Trophoblast cell (in vitro differentiated cells and primary cell): ENCODE data around the gene SPTLC2.
A peak's percentile ranks its signal among the peaks of the same experiment; 100 is the strongest.
"Not testable (repeated sequence)": the region's sequence is repeated elsewhere in the genome, so short reads cannot be mapped to it uniquely, and the experiment has no call there.

Source experiments
- DNase-seq, 2 donors: peaks; one replicate each; pipeline ENCODE4 v3.0.0-alpha.2; 2016
- H2AFZ ChIP-seq: 2 replicates; pipeline ENCODE4 v1.6.1; 2013; ENCODE audit warnings: low read length, moderate library complexity, mild to moderate bottlenecking; ENCODE audit not compliant: insufficient read depth, poor library complexity
- H2AK5ac ChIP-seq: 2 replicates; pipeline ENCODE4 v1.6.1; 2013; ENCODE audit warnings: mild to moderate bottlenecking, low read length
- H2BK120ac ChIP-seq: 2 replicates; pipeline ENCODE4 v1.6.1; 2013; ENCODE audit warnings: low read length, mild to moderate bottlenecking, moderate library complexity; ENCODE audit not compliant: insufficient read depth, poor library complexity
- H2BK12ac ChIP-seq: 2 replicates; pipeline ENCODE4 v1.6.1; 2013; ENCODE audit warnings: mild to moderate bottlenecking, low read length, moderate library complexity
- H2BK5ac ChIP-seq: 2 replicates; pipeline ENCODE4 v1.6.1; 2013; ENCODE audit warnings: low read length, low read depth, moderate library complexity, mild to moderate bottlenecking; ENCODE audit not compliant: poor library complexity
- H3K14ac ChIP-seq: 2 replicates; pipeline ENCODE4 v1.6.1; 2013; ENCODE audit warnings: mild to moderate bottlenecking, low read length
- H3K18ac ChIP-seq: 2 replicates; pipeline ENCODE4 v1.6.1; 2013; ENCODE audit warnings: mild to moderate bottlenecking, low read length
- H3K23ac ChIP-seq: 2 replicates; pipeline ENCODE4 v1.6.1; 2013; ENCODE audit warnings: low read length
- H3K27ac ChIP-seq: 2 replicates; pipeline ENCODE4 v1.5.1; 2013; ENCODE audit warnings: low read depth, mild to moderate bottlenecking, inconsistent platforms, low read length, moderate library complexity
- H3K27me3 ChIP-seq: 2 replicates; pipeline ENCODE4 v1.6.1; 2013; ENCODE audit warnings: inconsistent platforms, mild to moderate bottlenecking, low read length, moderate library complexity; ENCODE audit not compliant: insufficient read depth
- H3K36me3 ChIP-seq, 2 experiments: 1 replicate in 1 of 2; 2 replicates in 1 of 2; pipeline ENCODE4 v1.6.1; 2013; ENCODE audit warnings: low read length in 2 of 2, mild to moderate bottlenecking in 2 of 2, moderate library complexity in 1 of 2; ENCODE audit not compliant: insufficient read depth in 2 of 2, control insufficient read depth in 1 of 2
- H3K4ac ChIP-seq: 2 replicates; pipeline ENCODE4 v1.6.1; 2013; ENCODE audit warnings: low read depth, mild to moderate bottlenecking, low read length, moderate library complexity
- H3K4me1 ChIP-seq, 2 experiments: 1 replicate in 1 of 2; 2 replicates in 1 of 2; pipeline ENCODE4 v1.6.1; 2013; ENCODE audit warnings: low read length in 2 of 2, mild to moderate bottlenecking in 2 of 2, moderate library complexity in 1 of 2; ENCODE audit not compliant: insufficient read depth in 2 of 2, control insufficient read depth in 1 of 2
- H3K4me2 ChIP-seq: 2 replicates; pipeline ENCODE4 v1.6.1; 2013; ENCODE audit warnings: inconsistent platforms, mild to moderate bottlenecking, low read length, moderate library complexity
- H3K4me3 ChIP-seq: 2 replicates; pipeline ENCODE4 v1.5.1; 2013; ENCODE audit warnings: mild to moderate bottlenecking, low read depth, low read length, inconsistent platforms
- H3K79me1 ChIP-seq: one replicate; pipeline ENCODE4 v1.6.1; 2013; ENCODE audit warnings: low read length
- H3K79me2 ChIP-seq: 2 replicates; pipeline ENCODE4 v1.6.1; 2013; ENCODE audit warnings: low read length, mild to moderate bottlenecking; ENCODE audit not compliant: control insufficient read depth, insufficient read depth, poor library complexity
- H3K9ac ChIP-seq: 2 replicates; pipeline ENCODE4 v1.6.1; 2013; ENCODE audit warnings: mild to moderate bottlenecking, low read length
- H3K9me3 ChIP-seq: 2 replicates; pipeline ENCODE4 v1.6.1; 2013; ENCODE audit warnings: low read depth, mild to moderate bottlenecking, control low read depth, inconsistent platforms, low read length; ENCODE audit not compliant: insufficient read depth
- H4K12ac ChIP-seq: 2 replicates; pipeline ENCODE4 v1.6.1; 2013; ENCODE audit warnings: low read depth, mild to moderate bottlenecking, low read length, moderate library complexity
- H4K8ac ChIP-seq: 2 replicates; pipeline ENCODE4 v1.6.1; 2013; ENCODE audit warnings: low read depth, mild to moderate bottlenecking, low read length, moderate library complexity
- H4K91ac ChIP-seq: one replicate; pipeline ENCODE4 v1.6.1; 2013; ENCODE audit warnings: low read depth, mild to moderate bottlenecking, low read length, moderate library complexity
- WGBS: extraction: QIAGEN DNeasy Blood & Tissue Kit; methylation state at CpG from one replicate; pipeline ENCODE4 v1.1.7; 2013; ENCODE audit warnings: missing lambda C conversion rate; ENCODE audit not compliant: insufficient read length, insufficient coverage; ENCODE audit errors: extremely low coverage; 5-methylcytosine and 5-hydroxymethylcytosine counted together

SPTLC2 gene

DNA sequence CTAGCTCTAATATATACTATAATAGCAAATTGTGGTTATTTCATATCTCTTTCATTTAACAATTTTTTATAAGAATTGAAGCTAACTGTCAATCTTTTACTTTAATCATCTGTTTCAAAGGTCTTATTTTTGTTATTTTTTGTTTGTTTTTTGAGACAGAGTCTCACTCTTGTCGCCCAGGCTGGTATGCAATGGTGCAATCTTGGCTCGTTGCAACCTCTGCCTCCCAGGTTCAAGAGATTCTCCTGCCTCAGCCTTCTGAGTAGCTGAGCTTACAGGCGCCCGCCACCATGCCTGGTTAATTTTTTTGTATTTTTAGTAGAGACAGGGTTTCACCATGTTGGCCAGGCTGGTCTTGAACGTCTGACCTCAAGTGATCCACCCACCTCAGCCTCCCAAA is 87.7 kb downstream of the SPTLC2 start:
- H2BK120ac ChIP-seq, H3K4me1 ChIP-seq, H3K4me2 ChIP-seq, H3K27me3 ChIP-seq, H3K23ac ChIP-seq, H2BK12ac ChIP-seq, H2AFZ ChIP-seq, H2BK5ac ChIP-seq, H4K12ac ChIP-seq, H3K18ac ChIP-seq, H3K9ac ChIP-seq, H4K8ac ChIP-seq, H3K4ac ChIP-seq, H3K36me3 ChIP-seq, H3K4me3 ChIP-seq, H3K79me2 ChIP-seq, H3K79me1 ChIP-seq, H3K14ac ChIP-seq, H4K91ac ChIP-seq, H3K27ac ChIP-seq, H3K9me3 ChIP-seq, H2AK5ac ChIP-seq: not testable (repeated sequence)
- WGBS: no CpG with 5 or more reads among the region's 5 CpGs
- peak; percentile 67 to 69 for DNase-seq

DNA sequence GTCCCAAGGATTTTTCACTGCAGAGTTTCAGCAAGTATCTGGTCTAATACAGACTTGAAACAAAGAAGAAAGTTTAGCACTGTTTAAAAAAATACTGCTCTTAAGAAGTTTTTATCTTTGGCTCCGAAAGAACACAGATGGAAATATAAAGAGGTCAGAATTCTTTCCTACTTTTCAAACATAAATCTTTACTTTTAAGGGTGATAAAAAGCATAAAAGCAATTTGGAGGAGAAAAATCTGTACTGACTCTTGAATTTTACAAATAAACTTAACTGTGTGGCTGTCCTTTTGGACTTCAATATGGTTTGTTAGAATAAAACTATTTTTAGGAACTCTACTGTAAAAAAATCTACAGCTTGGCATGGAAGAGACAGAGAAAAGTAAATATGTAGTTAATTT is 90.2 kb downstream of the SPTLC2 start:
- peaks cover 2 to 3% of the 10 kb centered on the region in 2 experiments for H3K36me3 ChIP-seq
- H4K91ac ChIP-seq: no peak overlapping the region
- H3K4me2 ChIP-seq: no peak overlapping the region
- H3K14ac ChIP-seq: no peak overlapping the region
- no peak overlapping the region for H3K23ac ChIP-seq
- H4K12ac ChIP-seq: no peak overlapping the region
- peaks cover 0 to 2% of the 10 kb centered on the region in 2 experiments for H3K4me1 ChIP-seq
- no peak overlapping the region for H2BK120ac ChIP-seq
- H2AK5ac ChIP-seq: no peak overlapping the region
- WGBS: no CpG with 5 or more reads among the region's 1 CpG
- H2BK5ac ChIP-seq: no peak overlapping the region
- H3K27me3 ChIP-seq: no peaks in the 10 kb centered on the region
- no peak for DNase-seq
- no peak overlapping the region for H3K27ac ChIP-seq
- no peak overlapping the region for H2BK12ac ChIP-seq
- H3K4ac ChIP-seq: no peak overlapping the region
- no peaks in the 10 kb centered on the region for H3K9me3 ChIP-seq
- no peaks in the 10 kb centered on the region for H3K79me2 ChIP-seq
- H3K79me1 ChIP-seq: no peaks in the 10 kb centered on the region
- H3K18ac ChIP-seq: no peak overlapping the region
- no peak overlapping the region for H3K4me3 ChIP-seq
- no peak overlapping the region for H3K9ac ChIP-seq
- H4K8ac ChIP-seq: no peak overlapping the region
- no peak overlapping the region for H2AFZ ChIP-seq

DNA sequence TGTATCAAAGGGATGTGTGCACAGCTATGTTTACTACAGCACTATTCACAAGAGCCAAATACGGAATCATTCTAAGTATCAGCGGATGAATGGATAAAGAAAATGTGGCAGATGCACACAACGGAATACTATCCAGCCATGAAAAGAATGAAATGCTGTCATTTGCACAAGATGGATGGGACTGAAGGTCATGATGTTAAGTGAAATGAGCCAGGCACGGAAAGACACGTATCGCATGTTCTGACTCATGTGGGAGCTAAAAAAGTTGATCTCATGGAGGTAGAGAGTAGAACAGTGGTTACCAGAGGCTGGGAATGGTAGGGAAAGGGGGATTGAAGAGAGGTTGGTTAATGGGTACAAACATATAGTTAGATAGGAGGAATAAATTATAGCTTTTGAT is 91.9 kb downstream of the SPTLC2 start:
- no CpG with 5 or more reads among the region's 6 CpGs for WGBS

DNA sequence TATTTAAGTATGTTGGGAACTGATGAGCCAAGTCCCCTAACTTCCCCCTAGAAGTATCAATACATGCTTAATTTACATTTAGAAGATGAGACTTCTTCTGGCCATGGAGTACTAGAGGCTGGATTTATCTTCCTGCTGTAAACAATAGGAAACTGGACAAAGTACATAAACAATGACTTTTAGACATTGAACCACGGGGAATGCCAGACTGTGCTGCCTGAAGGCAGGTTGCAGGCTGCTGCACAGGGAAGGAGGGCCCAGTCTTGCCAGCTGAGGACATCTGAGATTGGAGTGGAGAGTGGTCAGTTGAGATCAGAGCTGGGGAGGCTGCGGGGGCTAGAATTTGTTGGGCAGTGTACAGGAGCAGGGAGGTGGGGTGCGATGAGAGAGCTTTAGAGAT is 93.3 kb downstream of the SPTLC2 start:
- Histone ChIP-seq H3K23ac (no peak overlapping the region), H3K27ac (no peak overlapping the region), H2BK12ac (no peak overlapping the region), H4K12ac (no peak overlapping the region), H2BK120ac (no peak overlapping the region), H3K4me3 (no peak overlapping the region), H3K27me3 (no peaks in the 10 kb centered on the region), H3K14ac (no peak overlapping the region), H3K9ac (no peak overlapping the region), H4K8ac (no peak overlapping the region), H3K79me1 (no peaks in the 10 kb centered on the region), H2AFZ (no peak overlapping the region), H2AK5ac (no peak overlapping the region), H3K79me2 (no peaks in the 10 kb centered on the region), H3K4me2 (no peak overlapping the region), H3K36me3 (peaks cover 4 to 11% of the 10 kb centered on the region in 2 experiments), H2BK5ac (no peak overlapping the region), H3K4ac (no peak overlapping the region), H3K18ac (no peak overlapping the region), H3K4me1 (peaks cover 0 to 5% of the 10 kb centered on the region in 2 experiments), H4K91ac (no peak overlapping the region), H3K9me3 (no peaks in the 10 kb centered on the region)
- DNase-seq: no peak
- WGBS: no CpG with 5 or more reads among the region's 3 CpGs

More for the DNA sequence above, 91.9 kb downstream of the SPTLC2 start:
- Histone ChIP-seq H3K36me3 (peaks cover 2 to 4% of the 10 kb centered on the region in 2 experiments), H2AFZ (no peak overlapping the region), H2BK120ac (no peak overlapping the region), H4K8ac (no peak overlapping the region), H3K4me3 (no peak overlapping the region), H3K14ac (no peak overlapping the region), H2BK12ac (no peak overlapping the region), H3K79me1 (no peaks in the 10 kb centered on the region), H4K91ac (no peak overlapping the region), H3K4me2 (no peak overlapping the region), H3K4ac (no peak overlapping the region), H3K18ac (no peak overlapping the region), H3K4me1 (peaks cover 0 to 5% of the 10 kb centered on the region in 2 experiments), H3K9me3 (no peaks in the 10 kb centered on the region), H4K12ac (no peak overlapping the region), H3K9ac (no peak overlapping the region), H2AK5ac (no peak overlapping the region), H2BK5ac (no peak overlapping the region), H3K23ac (no peak overlapping the region), H3K79me2 (no peaks in the 10 kb centered on the region), H3K27ac (no peak overlapping the region), H3K27me3 (no peaks in the 10 kb centered on the region)
- peak; percentile 30 to 72 for DNase-seq
